Stimulated activated naive CD4-positive, alpha-beta T cell treated with Interleukin-2 at 50 U/mL for 16 hours (primary cell): ENCODE measurements around the gene QKI.
"Not testable (repeated sequence)": the region's sequence is repeated elsewhere in the genome, so short reads cannot be mapped to it uniquely, and the experiment has no call there.

Experiments
- DNase-seq: peaks from one replicate; lab custom pipeline; 2025; lab: John Stamatoyannopoulos, UW

QKI gene

GRCh38 chr6:163439997-163440396 is 25.5 kb downstream of the QKI start:
- DNase-seq = no peak

DNA sequence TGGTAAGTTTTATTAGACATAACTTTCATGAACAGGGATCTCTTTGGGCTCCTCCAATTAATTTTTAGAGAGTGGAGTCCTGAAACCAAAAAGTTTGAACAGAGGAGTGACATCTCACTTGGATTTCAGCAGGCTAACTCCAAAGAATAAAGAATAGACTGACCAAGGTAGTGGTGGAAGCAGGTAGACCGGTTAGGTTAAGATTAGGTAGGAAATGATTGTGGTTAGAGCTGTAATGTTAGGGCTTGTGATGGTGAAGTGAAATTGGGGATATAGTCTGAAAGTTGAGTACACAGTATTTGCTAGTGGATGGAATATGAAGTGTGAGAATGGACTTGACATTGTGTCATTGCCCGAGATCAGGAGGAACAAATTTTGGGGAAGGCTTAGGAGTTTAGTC is 27.8 kb downstream of the QKI start:
- DNase-seq = no peak

GRCh38 chr6:163444077-163444476 is 29.6 kb downstream of the QKI start:
- no peak for DNase-seq

- DNase-seq = no peak
Observed at GRCh38 chr6:163446549-163446948, 32.0 kb downstream of the QKI start.

GRCh38 chr6:163449076-163449475 is 34.6 kb downstream of the QKI start:
- DNase-seq = no peak

GRCh38 chr6:163454425-163454824 is 39.9 kb downstream of the QKI start:
- DNase-seq = no peak

DNA sequence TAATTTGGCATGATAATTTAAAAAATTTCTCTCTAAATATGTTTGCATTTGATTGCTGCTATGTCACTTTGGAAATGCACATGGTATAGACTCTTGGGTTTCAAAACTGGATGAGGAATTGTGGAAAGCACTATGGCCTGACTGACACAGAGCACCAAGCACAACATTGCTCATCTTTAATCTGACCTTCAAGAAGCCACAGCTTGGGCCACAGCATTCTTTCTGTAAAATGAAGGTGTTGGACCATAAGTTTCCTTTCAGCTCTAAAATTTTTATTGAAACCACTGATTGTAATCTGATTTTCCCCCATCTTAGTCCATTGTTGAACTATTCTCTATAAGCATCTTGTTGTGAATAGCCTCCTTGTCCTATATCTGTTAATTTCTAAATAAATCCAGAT is 41.0 kb downstream of the QKI start:
- no peak for DNase-seq

DNA sequence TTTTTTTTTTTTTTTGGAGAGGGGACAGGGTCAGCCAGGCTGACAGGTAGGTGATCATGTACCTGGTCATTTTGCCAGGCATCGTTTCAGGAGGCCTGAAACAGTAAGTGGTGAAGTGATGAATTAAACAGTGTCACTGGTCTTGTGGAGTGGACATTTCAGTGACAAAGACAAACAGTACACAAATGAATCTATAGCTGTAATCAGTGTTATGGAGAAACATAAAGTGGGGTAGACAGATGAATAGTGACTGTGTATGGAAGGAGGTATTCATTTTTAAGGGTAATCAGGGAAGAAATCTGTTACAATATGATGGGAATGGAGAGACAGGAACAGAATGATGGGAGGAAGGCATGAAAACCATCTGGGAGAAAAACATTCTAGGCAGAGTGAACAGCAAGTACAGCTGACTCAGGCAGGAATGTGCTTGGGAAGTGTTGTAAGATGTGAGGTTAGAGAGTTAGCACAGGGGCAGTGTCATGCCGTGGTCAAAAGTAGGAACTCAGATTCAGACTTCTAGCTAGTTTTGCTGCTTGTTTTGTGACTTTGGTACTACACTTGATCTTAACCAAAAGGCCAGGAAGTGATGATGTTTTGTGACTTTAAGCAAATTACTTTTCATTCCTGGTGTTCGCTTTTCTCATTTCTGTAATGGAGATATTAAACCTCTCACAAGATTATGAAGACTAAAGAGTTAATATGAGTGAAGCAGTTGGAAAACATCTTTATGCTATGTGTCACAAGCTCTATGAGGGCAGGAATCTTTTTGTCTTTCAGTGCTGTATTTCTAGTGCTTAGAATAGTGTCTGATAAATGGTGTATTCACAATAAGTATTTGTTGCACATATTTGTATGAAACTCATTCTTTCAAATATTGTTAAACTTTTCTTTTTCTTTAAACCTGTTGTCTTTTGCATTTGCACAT is 43.4 kb downstream of the QKI start:
- DNase-seq = no peak

DNA sequence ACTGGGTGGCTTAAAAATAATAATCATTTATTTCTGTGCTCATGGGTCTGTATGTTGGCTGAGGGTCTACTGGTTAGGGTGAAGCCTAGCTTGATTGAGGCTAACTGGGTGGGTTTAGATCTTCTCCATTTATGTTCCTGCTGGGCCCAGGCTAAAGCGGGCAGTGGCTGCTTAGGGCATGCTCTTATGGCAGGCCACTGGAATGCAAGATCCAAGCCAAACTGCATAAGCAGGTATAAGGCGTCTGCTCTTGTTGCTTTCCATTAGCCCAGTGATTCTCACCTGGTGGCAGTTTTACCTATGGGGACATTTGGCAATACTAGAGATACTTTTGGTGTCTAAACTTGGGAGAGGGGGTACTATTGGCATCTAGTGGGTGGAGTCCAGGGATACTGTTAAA is 44.5 kb downstream of the QKI start:
- DNase-seq = no peak

DNA sequence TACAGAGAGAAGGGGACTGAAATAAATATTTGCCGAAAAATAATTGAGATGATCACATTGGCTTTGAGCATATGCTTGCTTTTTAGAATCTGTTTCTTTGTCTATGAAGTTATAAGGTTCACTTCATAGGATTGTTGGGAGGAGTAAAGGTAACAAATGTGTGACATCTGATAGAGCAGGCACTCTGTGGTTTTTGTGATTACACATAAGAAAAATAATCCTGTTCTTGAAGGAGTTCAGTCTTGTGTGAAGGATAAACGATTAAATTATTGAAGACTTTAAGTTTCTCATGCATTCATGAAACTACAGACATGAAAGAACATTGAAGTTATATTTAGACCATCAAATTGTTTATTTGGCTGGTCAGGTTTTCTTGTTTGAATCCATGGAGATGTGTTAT is 45.0 kb downstream of the QKI start:
- DNase-seq = no peak

- no peak for DNase-seq
Observed at GRCh38 chr6:163460307-163460782, 45.8 kb downstream of the QKI start.

- no peak for DNase-seq
Observed at GRCh38 chr6:163461696-163462095, 47.2 kb downstream of the QKI start.

DNA sequence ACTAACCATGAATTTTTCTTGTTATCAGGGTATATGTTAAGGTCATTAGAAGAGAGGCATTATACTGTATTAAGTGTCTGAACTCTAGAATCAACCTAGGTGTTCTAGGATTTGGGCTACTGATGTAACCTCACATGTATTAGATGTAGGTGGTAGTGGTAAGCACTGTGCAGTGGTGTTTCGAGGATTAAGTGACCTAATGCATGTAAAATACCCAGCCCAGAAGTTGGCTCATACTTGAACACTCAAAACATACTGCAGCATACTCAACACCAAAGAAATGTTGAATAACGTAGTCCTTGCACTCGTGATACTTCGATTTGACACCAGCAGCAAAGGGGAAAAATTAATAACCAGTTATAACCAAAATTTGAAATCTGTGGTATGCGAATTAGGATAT is 48.7 kb downstream of the QKI start:
- DNase-seq = no peak

- DNase-seq = no peak
Observed at GRCh38 chr6:163463795-163464194, 49.3 kb downstream of the QKI start.

- no peak for DNase-seq
Observed at GRCh38 chr6:163466839-163467390, 52.4 kb downstream of the QKI start.

DNA sequence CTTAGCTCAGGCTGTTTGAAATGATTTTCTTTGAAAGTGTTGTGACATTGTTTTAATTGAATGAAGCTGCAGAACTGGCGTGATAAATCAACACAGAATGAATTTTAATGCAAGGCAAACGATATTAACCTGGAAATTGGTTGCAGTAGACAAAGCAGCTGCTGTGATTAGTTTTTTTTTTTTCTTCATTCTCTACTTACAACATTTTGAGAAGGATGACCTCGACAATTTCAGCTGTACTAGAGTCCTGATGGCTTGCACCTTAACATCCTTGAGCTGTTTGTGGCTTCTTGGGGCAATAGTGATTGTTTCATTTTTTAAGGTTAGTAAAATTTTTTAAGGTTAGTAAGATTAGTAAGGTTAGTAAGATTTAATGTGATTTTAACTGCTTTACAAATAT is 54.2 kb downstream of the QKI start:
- DNase-seq = no peak

- no peak for DNase-seq
Observed at GRCh38 chr6:163469459-163469985, 55.0 kb downstream of the QKI start.

- DNase-seq = no peak
Observed at GRCh38 chr6:163470611-163471010, 56.1 kb downstream of the QKI start.

GRCh38 chr6:163474581-163474980 is 60.1 kb downstream of the QKI start:
- DNase-seq = no peak

GRCh38 chr6:163476946-163477345 is 62.4 kb downstream of the QKI start:
- DNase-seq = not testable (repeated sequence)

DNA sequence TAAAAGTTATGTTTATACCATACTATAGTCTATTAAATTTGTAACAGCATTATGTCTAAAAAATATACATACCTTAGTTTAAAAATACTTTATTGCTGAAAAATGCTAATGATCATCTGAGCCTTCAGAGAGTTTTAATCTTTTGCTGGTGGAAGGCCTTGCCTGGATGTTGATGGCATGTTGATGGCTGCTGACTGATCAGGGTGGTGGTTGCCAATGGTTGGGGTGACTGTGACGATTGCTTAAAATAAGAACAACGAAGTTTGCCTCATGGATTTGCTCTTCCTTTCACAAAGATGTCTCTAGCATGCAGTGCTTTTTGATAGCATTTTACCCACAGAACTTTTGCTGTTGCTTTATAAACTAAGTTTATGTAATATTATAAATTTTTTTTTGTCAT is 68.6 kb downstream of the QKI start:
- DNase-seq = no peak

DNA sequence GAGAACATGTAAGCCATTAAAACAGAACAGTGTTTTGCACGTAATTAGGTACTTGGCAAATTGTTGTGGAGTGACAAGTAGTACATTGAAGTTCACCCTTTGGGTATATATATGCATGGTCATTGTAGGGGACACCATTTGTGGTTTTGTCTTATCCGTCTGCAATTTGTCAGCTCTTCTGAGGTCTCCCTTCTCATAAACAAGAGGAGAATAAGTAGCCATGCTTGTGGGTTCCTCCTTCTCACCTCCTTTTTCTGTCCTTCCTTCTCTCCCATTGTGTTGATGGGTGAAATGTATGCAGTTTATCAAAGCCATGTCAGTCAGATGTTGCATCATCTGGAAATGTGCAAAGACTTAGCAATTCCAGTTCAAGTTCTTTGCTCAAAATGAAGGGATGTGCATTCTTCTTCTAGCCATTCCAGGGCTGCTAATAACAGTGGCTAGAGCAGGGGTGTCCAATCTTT is 70.9 kb downstream of the QKI start:
- DNase-seq = no peak

- no peak for DNase-seq
Observed at GRCh38 chr6:163486821-163487220, 72.3 kb downstream of the QKI start.
